Esophagus muscularis mucosa (tissue), 3 donors: ENCODE results near the gene DNAJC12.

ENCODE experiments used
- CTCF ChIP-seq, 3 experiments: fragments of 200-600 bp in 2 of 3; fragments of 450-650 bp in 1 of 3; sonication (generic) in 2 of 3; IDR thresholded peaks; one replicate each; pipeline ENCODE4 v1.5.1; 2017 to 2019; ENCODE audit warnings: antibody characterized with exemption in 3 of 3, mild to moderate bottlenecking in 2 of 3, moderate library complexity in 1 of 3
- POLR2A ChIP-seq: fragments of 450-650 bp; IDR thresholded peaks from one replicate; pipeline ENCODE4 v1.6.1; 2017; ENCODE audit warnings: antibody characterized with exemption, moderate library complexity, mild to moderate bottlenecking, low read depth

- TF ChIP-seq POLR2A (no peak), CTCF (IDR thresholded peaks at IDR 0.05) (no peak)
Measured at GRCh38 chr10:67790534-67791408, 47.2 kb downstream of the DNAJC12 start.
